Stimulated activated CD4-positive, alpha-beta T cell treated with anti-CD3 and anti-CD28 coated beads, Interleukin-4, amount 100 ng/mL, for 4 hours (primary cell): ENCODE measurements around the gene PDXP.
A peak's percentile ranks its signal among the peaks of the same experiment; 100 is the strongest.

Experiments
- DNase-seq, 2 experiments: peaks; one replicate each; pipeline ENCODE4 v3.0.0-alpha.2; 2020

The PDXP gene

GRCh38 chr22:37629928-37630327 is 28.6 kb upstream of the PDXP start:
- DNase-seq, result no peak

GRCh38 chr22:37630839-37631435 is 27.6 kb upstream of the PDXP start:
- no peak for DNase-seq

- no peak for DNase-seq
Observed at GRCh38 chr22:37631448-37632173, 26.9 kb upstream of the PDXP start.

DNA sequence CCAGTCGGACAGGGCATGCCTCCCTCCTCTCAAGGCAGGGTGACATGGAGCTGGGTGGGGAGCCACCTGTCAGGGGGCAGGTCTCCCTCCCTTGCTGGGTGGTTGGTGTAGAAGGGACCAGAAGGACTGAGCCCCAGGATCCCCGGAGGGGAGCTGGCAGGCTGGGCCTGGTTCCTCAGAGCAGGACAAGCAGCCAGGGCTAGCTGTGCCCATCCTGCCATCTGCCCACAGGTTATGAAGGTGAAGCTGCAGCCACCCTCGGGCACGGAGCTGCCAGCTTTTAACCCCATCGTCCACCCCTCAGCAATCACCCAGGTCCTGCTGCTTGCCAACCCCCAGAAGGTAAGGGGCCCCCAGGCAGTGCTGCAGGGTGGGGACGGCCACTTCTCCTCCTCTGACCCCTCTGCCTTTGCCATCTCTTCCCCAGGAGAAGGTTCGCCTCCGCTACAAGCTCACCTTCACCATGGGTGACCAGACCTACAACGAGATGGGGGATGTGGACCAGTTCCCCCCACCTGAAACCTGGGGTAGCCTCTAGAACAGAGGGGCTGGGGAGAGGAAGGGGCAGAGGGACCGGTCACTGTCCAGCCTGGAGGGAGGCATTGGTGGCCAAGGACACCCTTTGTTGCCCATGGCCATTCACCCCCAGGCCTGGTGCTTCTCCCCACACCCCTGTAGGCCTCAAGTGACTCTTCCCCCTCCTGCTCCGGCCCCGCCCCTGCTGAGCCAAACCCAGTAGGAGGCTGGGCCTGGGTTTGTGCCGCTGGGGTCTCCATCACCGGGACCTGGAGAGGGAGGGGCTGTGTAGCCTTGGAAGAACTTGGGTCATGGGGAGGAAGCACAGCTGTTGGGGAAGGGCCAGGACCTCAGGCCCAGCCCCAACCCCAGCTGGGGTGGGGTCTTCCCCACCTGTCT is 26.1 kb upstream of the PDXP start:
- DNase-seq, result no peak

DNA sequence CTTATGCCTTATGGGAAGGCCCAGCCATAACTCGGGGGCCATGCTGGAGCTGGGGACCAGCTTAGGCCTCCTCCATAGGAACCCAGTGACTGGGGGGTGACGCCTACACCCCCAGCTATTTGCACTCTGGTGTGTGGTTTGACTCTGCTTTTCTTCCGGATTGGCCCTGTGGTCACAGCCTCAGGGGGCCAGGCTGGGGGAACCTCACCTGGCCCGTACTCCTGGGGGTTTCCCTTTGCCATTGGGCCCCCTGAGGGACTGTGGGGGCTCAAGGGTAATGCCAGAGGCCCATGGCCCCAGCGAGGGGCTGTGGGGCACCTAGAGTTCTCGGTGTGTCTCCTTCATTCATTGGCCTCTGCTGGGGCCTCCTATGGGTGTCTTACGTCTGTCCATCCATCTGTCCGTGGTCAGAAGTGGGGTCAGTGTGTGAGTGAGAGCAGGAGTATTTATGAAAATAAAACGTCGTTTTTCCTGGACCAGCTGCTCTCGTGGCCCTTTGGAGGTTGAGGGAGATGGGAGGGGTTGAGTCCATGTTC is 25.4 kb upstream of the PDXP start:
- DNase-seq, result no peak

DNA sequence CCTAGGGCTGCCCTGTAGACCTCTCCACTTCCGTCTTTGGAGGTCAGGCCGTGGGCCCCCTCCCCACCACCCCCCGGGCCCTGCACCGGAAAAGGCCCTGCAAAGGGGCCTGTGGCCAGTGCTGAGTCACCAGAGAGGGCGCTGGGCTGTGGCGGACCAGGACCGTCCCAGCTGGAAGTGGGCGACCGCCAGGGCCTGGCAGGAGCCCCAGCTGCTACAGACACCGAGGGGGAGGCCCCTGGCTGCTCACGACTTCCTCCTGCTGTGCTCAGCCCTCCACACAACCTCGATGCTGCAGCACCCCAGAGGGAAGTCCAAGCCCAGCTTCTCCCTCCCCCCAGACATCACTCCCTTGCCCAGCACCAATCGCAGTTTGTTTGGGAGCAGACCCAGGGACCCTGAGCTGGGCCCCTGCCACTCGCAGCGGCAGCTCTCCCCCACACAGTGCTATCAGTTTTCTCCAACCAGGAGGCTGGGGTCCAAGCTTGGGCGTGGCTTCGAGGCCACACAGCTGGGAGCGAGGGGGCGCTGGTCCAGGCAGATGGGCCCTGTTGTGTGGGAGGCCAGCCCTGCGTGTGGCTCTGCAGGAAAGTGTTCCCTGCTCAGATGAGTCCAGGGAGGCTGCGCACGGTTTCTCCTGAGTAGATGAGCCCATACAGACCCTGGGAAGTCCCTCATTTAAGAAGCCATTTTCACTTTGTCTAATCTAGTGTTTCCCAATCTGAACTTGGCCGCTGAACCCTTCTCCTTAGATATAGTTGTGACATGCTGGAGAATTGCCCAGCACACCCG is 24.7 kb upstream of the PDXP start:
- peak; percentile 26 to 46 for DNase-seq

GRCh38 chr22:37634417-37634924 is 24.1 kb upstream of the PDXP start:
- no peak for DNase-seq

DNA sequence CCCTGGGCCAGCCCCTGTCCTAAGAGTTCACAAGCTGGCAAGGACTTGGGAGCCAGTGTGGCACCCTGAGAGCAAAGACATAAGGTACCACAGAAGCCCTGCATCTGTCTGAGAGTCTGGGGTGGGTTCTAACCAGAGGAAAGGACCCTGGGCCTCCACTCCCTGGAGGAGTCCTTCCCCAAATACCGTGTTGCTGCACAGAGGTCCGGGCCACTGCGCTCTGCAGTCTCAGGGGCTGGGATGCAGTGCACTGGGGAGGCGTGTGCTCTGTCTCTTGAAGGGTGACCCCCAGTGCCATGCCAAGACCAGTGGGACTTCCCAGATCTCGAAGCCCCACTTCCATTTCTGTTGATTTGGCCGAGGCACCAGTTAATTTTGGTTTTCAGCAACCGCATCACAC is 23.4 kb upstream of the PDXP start:
- no peak for DNase-seq

- DNase-seq, result no peak
Observed at GRCh38 chr22:37636186-37636948, 22.2 kb upstream of the PDXP start.

DNA sequence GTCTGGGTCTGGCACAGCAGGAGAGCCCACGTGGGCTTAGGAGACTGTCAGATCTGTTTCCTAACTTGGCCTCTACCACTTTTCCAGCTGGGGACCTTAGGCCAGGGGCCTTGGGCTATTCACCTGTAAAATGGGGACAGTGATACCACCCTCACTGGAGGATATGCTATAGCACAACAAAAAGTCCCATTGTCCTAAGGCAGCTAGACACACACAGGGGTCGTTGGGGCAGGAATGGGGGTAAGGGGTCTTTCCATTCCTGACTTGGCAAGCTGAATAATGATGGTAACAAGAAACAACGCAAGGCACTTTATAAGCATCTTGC is 21.6 kb upstream of the PDXP start:
- no peak for DNase-seq

DNA sequence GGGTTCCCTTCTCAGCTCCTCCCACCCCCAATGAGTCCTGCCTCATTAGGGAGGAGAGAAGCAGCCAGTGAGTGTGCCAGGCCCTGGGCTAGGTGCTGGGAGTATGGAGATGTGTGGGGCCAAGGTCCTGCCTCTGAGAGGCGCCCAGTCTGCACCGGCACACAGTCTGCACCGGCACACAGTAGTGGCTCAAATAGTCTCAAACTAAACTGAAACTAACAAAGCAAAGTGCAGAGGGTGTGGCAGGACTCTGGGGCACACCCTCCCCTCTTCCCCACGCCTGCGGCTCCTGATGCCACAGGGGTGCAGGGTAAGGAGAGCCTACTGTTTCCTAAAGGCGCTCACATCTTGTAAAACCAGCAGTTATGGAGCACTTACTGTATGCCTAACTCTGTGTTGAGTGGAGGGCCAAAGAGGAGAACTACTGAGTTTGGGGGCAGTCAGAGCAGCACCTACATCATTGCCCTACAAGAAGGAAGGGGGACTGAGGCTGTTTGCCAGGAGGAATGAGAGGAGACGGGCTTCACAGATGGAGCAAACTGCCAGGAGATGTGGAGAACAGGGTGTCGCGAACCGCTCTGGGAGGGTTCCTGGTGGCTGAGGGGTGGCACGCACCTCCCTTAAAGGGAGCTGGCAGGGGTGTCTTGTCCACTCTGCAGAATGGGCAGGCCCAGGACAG is 20.0 kb upstream of the PDXP start:
- DNase-seq, result no peak

GRCh38 chr22:37639070-37639760 is 19.3 kb upstream of the PDXP start, which contains the start of gene SH3BP1:
Gene SH3BP1, plus strand, starts transcription at chr22:37639669. Its CDS starts 119 bp downstream, at chr22:37639788.
- DNase-seq, result peak; percentile 41 to 64

DNA sequence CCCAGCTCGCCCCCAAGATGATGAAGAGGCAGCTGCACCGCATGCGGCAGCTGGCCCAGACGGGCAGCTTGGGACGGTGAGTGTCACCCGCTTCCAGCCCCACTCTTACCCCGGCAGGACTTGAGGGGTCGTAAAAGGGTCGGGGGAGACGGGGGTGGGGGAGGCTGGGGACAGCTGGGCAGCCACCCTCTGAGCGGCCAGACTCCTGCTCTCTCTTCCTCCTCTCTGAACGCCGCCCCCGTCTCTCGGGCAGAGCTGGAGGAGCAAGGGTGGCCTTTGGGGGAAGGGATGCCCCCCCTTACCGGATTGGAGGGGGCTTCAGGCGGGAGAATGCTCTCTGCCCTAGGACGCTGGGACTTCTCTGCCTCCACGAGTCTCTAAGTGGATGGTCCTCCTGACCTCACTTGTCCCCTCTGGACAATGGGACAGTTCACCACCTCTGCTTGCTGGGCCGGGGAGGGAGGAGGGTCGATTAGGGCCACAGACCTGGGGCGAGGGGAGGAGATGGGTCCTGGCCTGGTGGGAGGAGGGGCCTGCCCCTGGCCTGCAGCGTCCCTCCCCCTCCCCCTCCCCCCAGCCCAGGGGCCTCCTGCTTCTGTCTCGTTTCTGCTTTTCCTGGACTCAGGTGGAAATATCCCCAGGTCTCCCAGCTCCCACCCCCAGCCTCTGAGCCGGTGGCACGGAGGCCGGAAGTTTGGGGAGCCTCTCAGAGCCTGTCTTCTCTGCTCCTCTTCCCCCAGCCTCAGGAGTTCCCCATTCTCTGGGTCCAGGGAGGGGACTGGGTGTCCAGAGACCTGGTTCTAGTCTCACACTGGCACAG is 18.5 kb upstream of the PDXP start:
- DNase-seq, result no peak

- DNase-seq, result no peak
Observed at GRCh38 chr22:37640591-37641560, 17.6 kb upstream of the PDXP start.

DNA sequence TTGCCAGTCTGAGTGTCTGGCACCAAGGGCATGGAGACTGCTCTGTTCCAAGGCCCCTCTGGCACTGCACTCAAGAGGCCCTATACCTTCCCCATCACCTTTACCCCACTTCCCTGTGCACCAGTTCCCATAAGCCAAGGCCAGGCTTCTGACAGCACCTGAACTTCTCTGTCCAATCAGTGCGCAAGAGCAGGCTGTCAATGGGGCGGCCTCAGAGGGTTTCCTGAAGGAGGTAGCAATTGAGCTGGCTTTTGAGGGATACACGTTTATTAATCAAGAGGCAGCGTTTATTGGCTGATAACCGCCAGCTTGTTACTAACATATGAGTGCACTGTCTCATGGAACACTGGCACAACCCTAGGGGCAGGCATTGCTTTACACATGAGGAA is 17.0 kb upstream of the PDXP start:
- DNase-seq, result no peak

DNA sequence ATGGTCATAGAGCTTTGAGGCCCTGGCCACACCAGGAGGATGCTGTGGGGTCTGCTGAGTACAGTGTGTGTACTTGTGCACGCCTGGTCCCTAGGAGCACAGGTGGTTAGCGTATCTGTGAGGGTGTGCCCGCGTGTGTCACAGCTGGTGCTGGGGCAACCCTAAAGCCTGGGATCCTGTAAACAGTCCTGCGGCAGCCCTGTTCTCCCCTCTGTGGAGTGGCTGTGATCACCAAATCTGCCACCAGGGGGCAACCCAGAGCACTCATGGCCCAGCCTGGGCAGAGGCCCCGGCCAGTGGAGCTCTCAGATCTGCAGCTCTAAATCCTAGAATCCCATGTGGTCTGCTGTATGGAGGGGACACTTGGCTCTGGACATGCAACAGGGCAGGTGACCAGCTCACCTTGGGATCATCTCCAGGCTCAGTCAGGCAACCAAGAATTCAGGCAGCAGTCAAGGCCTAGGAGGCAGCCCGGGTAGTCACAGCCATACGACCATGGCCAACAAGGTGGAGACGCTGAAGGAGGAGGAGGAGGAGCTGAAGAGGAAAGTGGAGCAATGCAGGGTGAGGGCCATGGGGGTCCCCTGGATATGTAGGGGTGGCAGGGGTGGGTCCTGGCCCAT is 15.2 kb upstream of the PDXP start:
- peak; percentile 75 to 89 for DNase-seq

GRCh38 chr22:37647317-37647716 is 11.2 kb upstream of the PDXP start:
- no peak for DNase-seq

GRCh38 chr22:37647928-37648327 is 10.6 kb upstream of the PDXP start:
- no peak for DNase-seq
